ENCODE results near the gene CRIM1. TPM values are rescaled to one million over a fixed set of nuclear protein-coding genes. Genes with fewer than 3 reads are reported as not detected.

The CRIM1 gene
- total RNA-seq, 1 experiment from 2014 or later = 27.6 TPM

- no peak overlapping the region for H2BK20ac ChIP-seq (ENCODE audit: low read depth, low read length, poor library complexity, severe bottlenecking)
- no CpG with 5 or more reads among the region's 5 CpGs for WGBS (ENCODE audit: extremely low coverage, insufficient read length, low lambda C conversion rate)
- no peaks in the 10 kb centered on the region for H3K27me3 ChIP-seq (ENCODE audit: insufficient read depth, low read length)
- H3K4me1 Mint-ChIP-seq = no peaks in the 10 kb centered on the region
- no peak overlapping the region for H3K23ac ChIP-seq (ENCODE audit: insufficient read length, low read depth, low read length)
- no peak overlapping the region for H2BK120ac ChIP-seq (ENCODE audit: low read depth, low read length, poor library complexity, severe bottlenecking)
- H3K9ac ChIP-seq (ENCODE audit: extremely low read depth, insufficient read length, low read length) = no peak overlapping the region
- H4K8ac ChIP-seq (replicated peaks; ENCODE audit: insufficient read length, low read depth, low read length) = no peak overlapping the region
- H3T11ph ChIP-seq (ENCODE audit: low read length) = no peak overlapping the region
- no peak overlapping the region for H2BK15ac ChIP-seq (ENCODE audit: low read depth, low read length)
- H4K5ac ChIP-seq (ENCODE audit: insufficient read length, low read depth, low read length) = no peak overlapping the region
- no peak overlapping the region for H3K56ac ChIP-seq (ENCODE audit: insufficient read length, low read depth, low read length)
- H3K4ac ChIP-seq (ENCODE audit: low read depth, low read length) = no peak overlapping the region
- no peak overlapping the region for H3K27ac ChIP-seq (ENCODE audit: insufficient read length, low read depth, low read length)
- H2BK12ac ChIP-seq (ENCODE audit: insufficient read length, low read depth, low read length) = no peak overlapping the region
- H3K14ac ChIP-seq (ENCODE audit: insufficient read depth, low read length) = no peak overlapping the region
- no peaks in the 10 kb centered on the region for H3K27me3 Mint-ChIP-seq (ENCODE audit: low read depth)
- H2BK5ac ChIP-seq (ENCODE audit: insufficient read length, low read length) = no peak overlapping the region
- H3K4me1 ChIP-seq (ENCODE audit: insufficient read depth, low read length) = no peaks in the 10 kb centered on the region
- H3K27ac Mint-ChIP-seq = 0 out of 7 replicates have a peak overlapping the region, but pooled peaks of 1 of the 3 experiments have one; percentile 77
- H2AFZ ChIP-seq (ENCODE audit: low read length) = no peak overlapping the region
- no peaks in the 10 kb centered on the region for H3K79me1 ChIP-seq (ENCODE audit: insufficient read depth, low read depth, low read length, poor library complexity, severe bottlenecking)
- no peak overlapping the region for H2AK5ac ChIP-seq (ENCODE audit: insufficient read length, low read length)
- no peak overlapping the region for H3K4me2 ChIP-seq (ENCODE audit: insufficient read depth, insufficient read length, low read length)
- DNase-seq = no peak
- H3K9me3 Mint-ChIP-seq = no peaks in the 10 kb centered on the region
- no peaks in the 10 kb centered on the region for H3K9me3 ChIP-seq (ENCODE audit: control insufficient read depth, low read depth, low read length)
- no peak overlapping the region for H4K91ac ChIP-seq (ENCODE audit: insufficient read length, low read depth, low read length)
- no peaks in the 10 kb centered on the region for H3K23me2 ChIP-seq (ENCODE audit: insufficient read length, low read depth, low read length, poor library complexity, severe bottlenecking)
- H3K4me3 Mint-ChIP-seq = no peak overlapping the region
- TF ChIP-seq CTCF (conservative IDR thresholded peaks at IDR 0.05) = no peak
- peaks cover 10 to 54% (median 53%) of the 10 kb centered on the region in 3 experiments; a peak in 6 of 7 replicates for H3K36me3 Mint-ChIP-seq (ENCODE audit: insufficient read depth in 1 of 3, low read depth in 3 of 3)
- no peaks in the 10 kb centered on the region for H3K79me2 ChIP-seq (ENCODE audit: insufficient read depth, low read length)
- H4K20me1 ChIP-seq (ENCODE audit: control insufficient read depth, insufficient read depth, insufficient read length) = no peaks in the 10 kb centered on the region
- H3K18ac ChIP-seq (ENCODE audit: insufficient read length, low read depth, low read length) = no peak overlapping the region
Observed at GRCh38 chr2:36550006-36550405, 194.4 kb downstream of the CRIM1 start.
